Esophagus (tissue), 2 donors: ENCODE data around the gene MACROD2. TPM values are rescaled to one million over a fixed set of nuclear protein-coding genes. Genes with fewer than 3 reads are reported as not detected.

Experiments
- H3K27ac ChIP-seq, 2 donors: one replicate each; pipeline ENCODE4 v1.5.1; 2013; ENCODE audit warnings: low read depth in 2 of 2, mild to moderate bottlenecking in 2 of 2, inconsistent platforms in 1 of 2, low read length in 1 of 2, moderate library complexity in 1 of 2
- H3K27me3 ChIP-seq, 2 donors: one replicate each; pipeline ENCODE4 v1.6.1; 2013; ENCODE audit warnings: low read length in 2 of 2, control low read depth in 1 of 2, mild to moderate bottlenecking in 1 of 2; ENCODE audit not compliant: insufficient read depth in 2 of 2, control insufficient read depth in 1 of 2
- H3K36me3 ChIP-seq, 2 donors: one replicate each; pipeline ENCODE4 v1.6.1; 2013; ENCODE audit warnings: low read length in 1 of 2; ENCODE audit not compliant: control insufficient read depth in 2 of 2, insufficient read depth in 2 of 2
- H3K4me1 ChIP-seq, 2 donors: one replicate each; pipeline ENCODE4 v1.6.1; 2013; ENCODE audit warnings: low read length in 1 of 2; ENCODE audit not compliant: control insufficient read depth in 2 of 2, insufficient read depth in 2 of 2
- H3K4me3 ChIP-seq, 2 donors: one replicate each; pipeline ENCODE4 v1.5.1; 2013; ENCODE audit warnings: low read length in 2 of 2, mild to moderate bottlenecking in 2 of 2, low read depth in 1 of 2, moderate library complexity in 1 of 2
- H3K9me3 ChIP-seq, 2 donors: one replicate each; pipeline ENCODE4 v1.6.1; 2013; ENCODE audit warnings: mild to moderate bottlenecking in 2 of 2, low read depth in 1 of 2, low read length in 1 of 2, moderate library complexity in 1 of 2; ENCODE audit not compliant: control insufficient read depth in 2 of 2, insufficient read depth in 1 of 2
- WGBS, 2 donors: extraction: QIAGEN DNeasy Blood & Tissue Kit; methylation state at CpG; one replicate each; pipeline ENCODE4 v1.1.7; 2013; 5-methylcytosine and 5-hydroxymethylcytosine counted together
- polyA plus RNA-seq, 2 donors: library from polyadenylated mRNA; stranded (reverse); fragments of 200-250 nt; gene quantifications; one replicate each; pipeline ENCODE4 v1.2.3, GENCODE V29; 2013
- donor health status: healthy with polysubstance abuse.
- donor health status: Bipolar disorder and iron deficiency.

Gene MACROD2
- polyA plus RNA-seq, 2 donors: 0.64 to 1.9 TPM

GRCh38 chr20:15064741-15065140 lies 1069.4 kb downstream of the MACROD2 start:
- 86 to 89% methylated on average over 5 of the region's 5 CpGs for WGBS, 2 donors
- H3K4me1 ChIP-seq: peaks cover 0 to 7% of the 10 kb centered on the region in 2 donors
- peaks cover 3 to 5% of the 10 kb centered on the region in 2 donors for H3K9me3 ChIP-seq
- no peak overlapping the region for H3K27ac ChIP-seq
- H3K4me3 ChIP-seq: no peak overlapping the region
- no peaks in the 10 kb centered on the region for H3K36me3 ChIP-seq
- H3K27me3 ChIP-seq: no peaks in the 10 kb centered on the region

DNA sequence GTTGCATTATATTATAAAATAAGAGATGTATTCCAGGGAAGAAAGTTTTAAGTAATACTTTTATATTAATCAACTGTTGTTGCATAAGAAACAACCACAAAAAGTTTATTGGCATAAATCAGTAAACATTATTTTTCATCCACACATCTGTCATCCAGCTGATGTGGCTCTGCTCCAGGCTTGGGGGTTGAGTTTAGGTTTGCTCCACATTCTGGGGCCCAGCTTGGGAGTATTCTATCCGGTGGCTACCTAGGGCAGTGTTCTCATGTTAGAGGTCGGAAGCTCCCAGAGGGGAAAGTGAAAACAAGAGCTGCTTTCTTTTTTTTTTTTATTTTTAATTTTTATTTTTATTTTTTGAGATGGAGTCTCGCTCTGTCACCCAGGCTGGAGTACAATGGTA lies 1070.5 kb downstream of the MACROD2 start:
- Histone ChIP-seq H3K4me3 (no peak overlapping the region), H3K4me1 (peaks cover 0 to 7% of the 10 kb centered on the region in 2 donors), H3K27me3 (no peaks in the 10 kb centered on the region), H3K27ac (no peak overlapping the region), H3K9me3 (peaks cover 3 to 5% of the 10 kb centered on the region in 2 donors), H3K36me3 (no peaks in the 10 kb centered on the region)
- WGBS, 2 donors: 80 to 85% methylated on average over 3 of the region's 3 CpGs

- Histone ChIP-seq H3K36me3 (no peaks in the 10 kb centered on the region), H3K4me3 (no peak overlapping the region), H3K27ac (no peak overlapping the region), H3K9me3 (peaks cover 3 to 5% of the 10 kb centered on the region in 2 donors), H3K27me3 (no peaks in the 10 kb centered on the region), H3K4me1 (peaks cover 0 to 2% of the 10 kb centered on the region in 2 donors)
Measured at GRCh38 chr20:15068486-15068885, 1073.2 kb downstream of the MACROD2 start.

GRCh38 chr20:15069355-15069754 lies 1074.0 kb downstream of the MACROD2 start:
- Histone ChIP-seq H3K4me3 (no peak overlapping the region), H3K27ac (no peak overlapping the region), H3K4me1 (peaks cover 0 to 2% of the 10 kb centered on the region in 2 donors), H3K27me3 (no peaks in the 10 kb centered on the region), H3K9me3 (peaks cover 3 to 5% of the 10 kb centered on the region in 2 donors), H3K36me3 (no peaks in the 10 kb centered on the region)
- WGBS, 2 donors: 94 to 95% methylated on average over 2 of the region's 2 CpGs

DNA sequence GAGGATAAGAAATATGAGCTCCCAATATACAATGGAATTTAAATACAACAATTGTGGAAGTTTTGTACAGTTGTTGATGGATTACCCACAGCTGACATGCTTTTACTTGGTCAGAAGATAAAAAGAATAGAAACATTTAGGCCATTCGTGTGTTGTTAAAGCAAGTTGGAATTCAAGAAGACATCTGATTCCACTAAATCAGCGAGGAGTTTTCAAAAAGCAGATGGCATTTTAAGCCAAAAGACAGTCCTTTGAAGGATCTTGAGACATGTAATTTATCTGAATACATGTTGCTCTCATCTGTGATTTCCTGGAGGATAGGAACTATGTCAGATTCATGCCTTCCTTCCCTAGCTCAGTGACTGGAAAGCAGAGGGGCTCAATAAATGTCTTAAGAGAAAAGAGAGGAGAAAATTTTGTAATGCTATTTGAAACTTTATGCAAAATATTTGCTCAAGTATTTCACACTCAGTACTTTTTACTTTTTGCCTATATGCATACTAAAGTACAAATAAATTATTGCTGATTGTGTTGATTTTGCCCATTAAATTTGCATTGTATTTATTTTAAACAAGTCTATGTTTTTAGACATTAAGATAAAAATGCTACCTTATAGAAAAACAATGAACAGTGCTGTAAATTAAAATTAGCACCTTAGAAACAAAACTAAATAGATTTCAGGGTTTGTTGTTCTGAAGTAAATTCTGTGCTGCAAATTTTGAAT lies 1075.9 kb downstream of the MACROD2 start:
- Histone ChIP-seq H3K36me3 (no peaks in the 10 kb centered on the region), H3K27ac (no peak overlapping the region), H3K4me1 (peaks cover 0 to 2% of the 10 kb centered on the region in 2 donors), H3K9me3 (peaks cover 3 to 5% of the 10 kb centered on the region in 2 donors), H3K4me3 (no peak overlapping the region), H3K27me3 (no peaks in the 10 kb centered on the region)
- WGBS, 2 donors: 45 to 69% methylated on average over 2 of the region's 2 CpGs

DNA sequence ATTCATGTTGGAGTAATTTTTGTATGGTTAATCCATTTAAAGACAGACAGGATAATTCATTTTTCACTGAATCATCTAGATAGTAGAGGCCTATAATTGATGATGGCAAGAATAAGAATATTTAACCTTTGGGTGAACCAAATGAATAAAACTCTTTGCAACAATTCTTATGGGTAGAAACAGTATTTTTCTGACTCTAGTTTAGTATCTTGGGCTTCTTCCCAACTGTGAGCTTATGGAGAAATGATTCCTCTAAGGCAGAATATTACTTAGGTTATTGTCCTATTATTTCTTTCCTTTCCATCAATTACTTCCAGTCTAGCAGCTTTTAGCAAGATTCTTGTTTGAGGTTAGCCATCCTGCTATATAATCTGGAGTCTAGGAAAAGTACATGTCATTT lies 1077.0 kb downstream of the MACROD2 start:
- Histone ChIP-seq H3K4me3 (no peak overlapping the region), H3K27ac (no peak overlapping the region), H3K36me3 (no peaks in the 10 kb centered on the region), H3K27me3 (no peaks in the 10 kb centered on the region), H3K9me3 (peaks cover 3 to 5% of the 10 kb centered on the region in 2 donors), H3K4me1 (peaks cover 0 to 2% of the 10 kb centered on the region in 2 donors)

- no peaks in the 10 kb centered on the region for H3K4me1 ChIP-seq
- H3K9me3 ChIP-seq: no peaks in the 10 kb centered on the region
- WGBS, 2 donors: 90 to 91% methylated on average over 3 of the region's 3 CpGs
- H3K4me3 ChIP-seq: no peak overlapping the region
- H3K27me3 ChIP-seq: no peaks in the 10 kb centered on the region
- H3K36me3 ChIP-seq: no peaks in the 10 kb centered on the region
- no peak overlapping the region for H3K27ac ChIP-seq
Measured at GRCh38 chr20:15075586-15075985, 1080.3 kb downstream of the MACROD2 start.

DNA sequence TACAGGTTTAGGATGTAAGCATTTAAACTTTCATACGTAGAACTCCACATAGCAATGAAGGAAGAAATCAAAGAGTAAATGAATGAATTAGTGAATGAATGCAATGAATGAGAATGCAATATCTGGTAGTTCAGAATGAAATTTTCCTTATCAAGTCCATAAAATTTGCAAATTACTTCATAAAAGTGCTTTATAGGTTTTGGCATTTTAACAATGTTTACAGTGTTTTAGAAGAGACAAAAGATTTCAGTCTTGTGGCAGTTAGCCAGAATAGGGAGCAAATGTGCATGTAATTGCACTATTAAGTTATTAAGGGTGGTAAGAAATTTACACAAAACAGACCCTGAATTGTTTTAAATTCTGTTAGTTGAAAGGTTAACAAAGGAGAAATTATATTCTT lies 1081.5 kb downstream of the MACROD2 start:
- Histone ChIP-seq H3K9me3 (no peaks in the 10 kb centered on the region), H3K27ac (no peak overlapping the region), H3K4me1 (no peaks in the 10 kb centered on the region), H3K27me3 (no peaks in the 10 kb centered on the region), H3K4me3 (no peak overlapping the region), H3K36me3 (no peaks in the 10 kb centered on the region)
- whole genome bisulfite sequencing, 2 donors: 79 to 89% methylated on average over 1 of the region's 1 CpG

- Histone ChIP-seq H3K9me3 (no peaks in the 10 kb centered on the region), H3K36me3 (no peaks in the 10 kb centered on the region), H3K4me3 (no peak overlapping the region), H3K27ac (no peak overlapping the region), H3K4me1 (no peaks in the 10 kb centered on the region), H3K27me3 (no peaks in the 10 kb centered on the region)
- WGBS, 2 donors: 81 to 82% methylated on average over 6 of the region's 6 CpGs
Measured at GRCh38 chr20:15077733-15078250, 1082.5 kb downstream of the MACROD2 start.
